Caco-2 (cell line): ENCODE results near the gene AHCYL1. TPM values are rescaled to one million over a fixed set of nuclear protein-coding genes. Genes with fewer than 3 reads are reported as not detected.

Experiments used
- BruUV-seq: library from RNA; stranded (reverse); fragments of 400-500 nt; replicated peaks from 2 replicates; lab custom pipeline; 2021; lab: Mats Ljungman, UMichigan
- CTCF ChIA-PET: fragments of 300-600 bp; sonication (Branson Sonifier 250); formaldehyde crosslinking; loops from one replicate; lab custom pipeline; 2022; ENCODE audit warnings: antibody characterized with exemption; lab: Charles Lee
- POLR2A ChIA-PET: fragments of 300-600 bp; sonication (Branson Sonifier 250); formaldehyde crosslinking; loops from one replicate; lab custom pipeline; 2022; ENCODE audit warnings: antibody characterized with exemption; lab: Charles Lee
- DNase-seq, 2 experiments: peaks; one replicate each; pipeline versions ENCODE4 v3.0.0 to v3.0.0-alpha.2; 2020 to 2022
- H3K27me3 ChIP-seq: replicated peaks from 2 replicates; pipeline ENCODE4 v1.6.0; 2011; ENCODE audit warnings: low read length; ENCODE audit not compliant: control insufficient read depth, insufficient read depth
- H3K36me3 ChIP-seq: 2 replicates; pipeline ENCODE4 v1.5.1; 2011; ENCODE audit warnings: low read length; ENCODE audit not compliant: control insufficient read depth, insufficient read depth
- H3K4me1 ChIP-seq: fragments of 250-450 bp; sonication (Bioruptor Pico); 2 replicates; pipeline ENCODE4 v1.5.1; 2020; ENCODE audit warnings: mild to moderate bottlenecking
- H3K4me3 ChIP-seq: 2 replicates; pipeline ENCODE4 v1.5.1; 2011; ENCODE audit warnings: low read depth, mild to moderate bottlenecking, control low read depth, low read length
- H3K9me3 ChIP-seq: fragments of 250-450 bp; sonication (Bioruptor Pico); 2 replicates; pipeline ENCODE4 v1.5.1; 2020; ENCODE audit warnings: mild to moderate bottlenecking, moderate library complexity
- H3K27ac Mint-ChIP-seq: one replicate; pipeline ENCODE4 v1.8.0; 2022; ENCODE audit warnings: mixed read lengths; ENCODE audit not compliant: unreplicated experiment
- H3K27me3 Mint-ChIP-seq: one replicate; pipeline ENCODE4 v1.8.0; 2022; ENCODE audit warnings: mixed read lengths; ENCODE audit not compliant: insufficient read depth, unreplicated experiment
- H3K36me3 Mint-ChIP-seq: one replicate; pipeline ENCODE4 v1.8.0; 2022; ENCODE audit warnings: mild to moderate bottlenecking, mixed read lengths; ENCODE audit not compliant: insufficient read depth, unreplicated experiment
- H3K4me1 Mint-ChIP-seq: one replicate; pipeline ENCODE4 v1.8.0; 2022; ENCODE audit warnings: low read depth, mixed read lengths; ENCODE audit not compliant: unreplicated experiment
- H3K4me3 Mint-ChIP-seq: one replicate; pipeline ENCODE4 v1.8.0; 2022; ENCODE audit warnings: mild to moderate bottlenecking, moderate library complexity, mixed read lengths; ENCODE audit not compliant: unreplicated experiment
- H3K9me3 Mint-ChIP-seq: one replicate; pipeline ENCODE4 v1.8.0; 2022; ENCODE audit warnings: mixed read lengths; ENCODE audit not compliant: unreplicated experiment
- intact Hi-C: fragments of 100-400 bp; cut with micrococcal nuclease; formaldehyde crosslinking; loops from one replicate; pipeline ENCODE4 v1.10.0; 2022; ENCODE audit not compliant: unreplicated experiment
- total RNA-seq: library from RNA; stranded (reverse); gene quantifications from 2 replicates; pipeline ENCODE4 v1.2.3, GENCODE V29; 2022
- TF ChIP-seq, protein P1 (sequence below), 2 experiments: fragments of 200-600 bp in 1 of 2; IDR thresholded peaks; 1 replicate in 1 of 2; 2 replicates in 1 of 2; pipeline versions ENCODE4 v1.5.1 to v1.8.0; 2011 to 2022; ENCODE audit warnings: antibody characterized with exemption in 1 of 2, control low read depth in 1 of 2, inconsistent platforms in 1 of 2, low read depth in 1 of 2, low read length in 1 of 2, mild to moderate bottlenecking in 1 of 2, moderate library complexity in 1 of 2; ENCODE audit not compliant: insufficient read depth in 1 of 2, severe bottlenecking in 1 of 2, unreplicated experiment in 1 of 2

The AHCYL1 gene
- total RNA-seq, 1 experiment from 2014 or later, result 64.2 TPM

DNA sequence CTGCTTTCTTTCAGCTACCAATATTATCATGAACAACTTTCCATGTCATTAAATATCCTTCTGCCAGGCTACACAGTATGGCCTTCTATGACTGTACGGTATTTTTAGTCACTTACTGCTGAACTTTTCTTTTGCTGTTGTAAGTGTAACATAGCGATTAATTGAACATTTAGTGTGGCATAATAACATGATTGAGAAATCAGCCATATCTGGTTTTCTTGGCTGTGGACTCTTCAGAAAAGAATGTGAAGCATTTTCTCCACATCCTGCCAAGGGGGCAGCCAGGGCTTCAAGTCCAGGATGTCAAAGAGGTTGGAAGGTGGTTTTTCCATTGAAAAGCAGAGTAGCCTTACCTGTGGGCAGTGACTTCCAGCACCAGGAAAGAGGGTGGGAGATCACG lies 8.8 kb upstream of the AHCYL1 start:
- H3K36me3 ChIP-seq, result no peaks in the 10 kb centered on the region
- ChIA-PET POLR2A (no interaction called here), CTCF (no interaction called here)
- no peak overlapping the region for H3K4me3 ChIP-seq
- H3K27me3 ChIP-seq, result no peaks in the 10 kb centered on the region
- Mint-ChIP-seq H3K36me3 (no peaks in the 10 kb centered on the region), H3K27me3 (no peaks in the 10 kb centered on the region), H3K27ac (no peak overlapping the region), H3K4me3 (no peak overlapping the region), H3K4me1 (peaks cover 12% of the 10 kb centered on the region), H3K9me3 (no peaks in the 10 kb centered on the region)
- intact Hi-C loops, result no loop called here
- no peak for DNase-seq
- H3K9me3 ChIP-seq, result peaks cover 5% of the 10 kb centered on the region; the same call in 1 of the 2 replicates
- peaks cover 28% of the 10 kb centered on the region for H3K4me1 ChIP-seq
- BruUV-seq, result no TSS peak
- TF ChIP-seq, protein P1, sequence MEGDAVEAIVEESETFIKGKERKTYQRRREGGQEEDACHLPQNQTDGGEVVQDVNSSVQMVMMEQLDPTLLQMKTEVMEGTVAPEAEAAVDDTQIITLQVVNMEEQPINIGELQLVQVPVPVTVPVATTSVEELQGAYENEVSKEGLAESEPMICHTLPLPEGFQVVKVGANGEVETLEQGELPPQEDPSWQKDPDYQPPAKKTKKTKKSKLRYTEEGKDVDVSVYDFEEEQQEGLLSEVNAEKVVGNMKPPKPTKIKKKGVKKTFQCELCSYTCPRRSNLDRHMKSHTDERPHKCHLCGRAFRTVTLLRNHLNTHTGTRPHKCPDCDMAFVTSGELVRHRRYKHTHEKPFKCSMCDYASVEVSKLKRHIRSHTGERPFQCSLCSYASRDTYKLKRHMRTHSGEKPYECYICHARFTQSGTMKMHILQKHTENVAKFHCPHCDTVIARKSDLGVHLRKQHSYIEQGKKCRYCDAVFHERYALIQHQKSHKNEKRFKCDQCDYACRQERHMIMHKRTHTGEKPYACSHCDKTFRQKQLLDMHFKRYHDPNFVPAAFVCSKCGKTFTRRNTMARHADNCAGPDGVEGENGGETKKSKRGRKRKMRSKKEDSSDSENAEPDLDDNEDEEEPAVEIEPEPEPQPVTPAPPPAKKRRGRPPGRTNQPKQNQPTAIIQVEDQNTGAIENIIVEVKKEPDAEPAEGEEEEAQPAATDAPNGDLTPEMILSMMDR (IDR thresholded peaks at IDR 0.05; ENCODE audit: insufficient read depth in 1 of 2, low read depth in 1 of 2, low read length in 1 of 2, severe bottlenecking in 1 of 2, unreplicated experiment in 1 of 2), result no peak

DNA sequence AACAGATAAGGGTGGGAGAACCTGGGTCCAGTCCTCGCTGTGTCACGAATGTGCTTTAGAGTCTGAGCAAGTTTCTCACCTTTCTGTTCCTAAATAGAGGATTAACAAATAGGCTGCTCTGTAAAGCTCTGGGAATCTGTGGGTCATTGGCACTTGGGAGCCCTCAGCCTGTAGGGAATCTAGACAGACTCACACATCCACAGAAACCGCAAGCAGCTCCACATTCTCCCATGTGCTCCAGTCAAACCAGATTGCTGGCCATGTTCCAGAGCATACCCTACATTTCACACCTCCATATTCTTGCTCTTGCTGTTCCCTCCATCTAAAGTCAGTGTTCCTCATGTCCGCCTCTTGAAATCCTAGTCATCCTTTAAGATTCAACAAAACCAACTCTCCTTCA lies 7.8 kb upstream of the AHCYL1 start:
- Mint-ChIP-seq H3K27ac (no peak overlapping the region), H3K4me3 (no peak overlapping the region), H3K27me3 (no peaks in the 10 kb centered on the region), H3K4me1 (peaks cover 18% of the 10 kb centered on the region), H3K36me3 (no peaks in the 10 kb centered on the region), H3K9me3 (no peaks in the 10 kb centered on the region)
- Histone ChIP-seq H3K27me3 (no peaks in the 10 kb centered on the region), H3K9me3 (peaks cover 5% of the 10 kb centered on the region; the same call in 1 of the 2 replicates), H3K4me1 (peaks cover 28% of the 10 kb centered on the region), H3K36me3 (no peaks in the 10 kb centered on the region), H3K4me3 (no peak overlapping the region)
- TF ChIP-seq, protein P1 (IDR thresholded peaks at IDR 0.05; ENCODE audit: insufficient read depth in 1 of 2, low read depth in 1 of 2, low read length in 1 of 2, severe bottlenecking in 1 of 2, unreplicated experiment in 1 of 2), result no peak
- no peak for DNase-seq
- intact Hi-C loops, result no loop called here
- no TSS peak for BruUV-seq
- POLR2A ChIA-PET, result no interaction called here
- CTCF ChIA-PET, result no interaction called here

DNA sequence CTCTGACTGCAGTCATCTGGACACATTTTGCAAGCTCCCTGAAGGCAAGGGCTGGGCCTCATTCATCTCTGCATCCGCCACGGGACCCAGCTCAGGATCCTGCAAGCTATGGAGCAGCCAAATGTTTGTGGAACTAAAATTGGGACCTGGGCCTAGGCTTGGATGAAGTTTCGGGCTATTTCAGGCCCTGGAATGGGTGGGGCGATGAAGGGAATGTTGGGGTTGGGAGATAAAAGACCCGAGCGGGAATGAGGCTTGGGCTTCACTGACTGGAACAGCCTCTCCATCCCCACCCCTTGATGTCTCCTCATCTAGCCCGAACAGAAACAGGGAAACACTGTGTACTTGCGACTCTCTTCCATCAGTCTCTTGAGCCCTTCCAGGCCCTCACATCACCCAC lies 7.3 kb upstream of the AHCYL1 start:
- no peaks in the 10 kb centered on the region for H3K9me3 Mint-ChIP-seq
- Histone ChIP-seq H3K4me1 (peaks cover 28% of the 10 kb centered on the region), H3K27me3 (no peaks in the 10 kb centered on the region), H3K36me3 (no peaks in the 10 kb centered on the region), H3K4me3 (no peak overlapping the region), H3K9me3 (peaks cover 5% of the 10 kb centered on the region; the same call in 1 of the 2 replicates)
- H3K4me3 Mint-ChIP-seq, result no peak overlapping the region
- H3K27me3 Mint-ChIP-seq, result no peaks in the 10 kb centered on the region
- ChIA-PET POLR2A (no interaction called here), CTCF (no interaction called here)
- no peak for DNase-seq
- intact Hi-C loops, result no loop called here
- H3K4me1 Mint-ChIP-seq, result peaks cover 18% of the 10 kb centered on the region
- TF ChIP-seq, protein P1 (IDR thresholded peaks at IDR 0.05; ENCODE audit: insufficient read depth in 1 of 2, low read depth in 1 of 2, low read length in 1 of 2, severe bottlenecking in 1 of 2, unreplicated experiment in 1 of 2), result no peak
- BruUV-seq, result no TSS peak
- no peaks in the 10 kb centered on the region for H3K36me3 Mint-ChIP-seq
- no peak overlapping the region for H3K27ac Mint-ChIP-seq
